GM19193 (cell line): ENCODE data around the gene CAND2.

ENCODE experiments used
- POLR2A ChIP-seq: IDR thresholded peaks from 4 replicates; pipeline ENCODE4 v1.6.1; 2011; ENCODE audit not compliant: insufficient read depth, insufficient read length; ENCODE audit errors: extremely low read depth

The CAND2 gene

DNA sequence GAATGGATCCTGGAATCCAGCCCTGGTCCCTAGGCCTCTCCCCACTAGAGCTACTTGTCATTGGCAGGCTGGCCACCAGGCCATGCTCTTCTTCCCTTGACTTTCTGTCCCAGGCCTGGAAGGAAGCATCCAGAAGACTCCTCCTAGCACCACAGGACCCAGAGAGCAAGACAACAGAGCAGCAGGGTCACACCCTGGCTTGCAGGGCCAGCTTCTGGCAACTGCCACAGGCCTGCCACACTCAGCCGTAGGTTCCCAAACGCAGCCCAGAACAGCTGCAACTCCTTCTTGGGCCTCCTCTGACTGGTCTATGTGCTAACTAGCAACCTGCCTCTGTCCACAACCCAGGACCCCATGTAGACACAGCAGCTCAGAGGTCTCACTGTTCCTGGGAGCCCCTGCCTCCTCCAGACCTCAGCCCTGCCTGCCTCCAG, 81.7 kb downstream of the CAND2 start:
- TF ChIP-seq POLR2A, result no peak

GRCh38 chr3:12879191-12879815, 82.8 kb downstream of the CAND2 start:
- TF ChIP-seq POLR2A, result no peak

DNA sequence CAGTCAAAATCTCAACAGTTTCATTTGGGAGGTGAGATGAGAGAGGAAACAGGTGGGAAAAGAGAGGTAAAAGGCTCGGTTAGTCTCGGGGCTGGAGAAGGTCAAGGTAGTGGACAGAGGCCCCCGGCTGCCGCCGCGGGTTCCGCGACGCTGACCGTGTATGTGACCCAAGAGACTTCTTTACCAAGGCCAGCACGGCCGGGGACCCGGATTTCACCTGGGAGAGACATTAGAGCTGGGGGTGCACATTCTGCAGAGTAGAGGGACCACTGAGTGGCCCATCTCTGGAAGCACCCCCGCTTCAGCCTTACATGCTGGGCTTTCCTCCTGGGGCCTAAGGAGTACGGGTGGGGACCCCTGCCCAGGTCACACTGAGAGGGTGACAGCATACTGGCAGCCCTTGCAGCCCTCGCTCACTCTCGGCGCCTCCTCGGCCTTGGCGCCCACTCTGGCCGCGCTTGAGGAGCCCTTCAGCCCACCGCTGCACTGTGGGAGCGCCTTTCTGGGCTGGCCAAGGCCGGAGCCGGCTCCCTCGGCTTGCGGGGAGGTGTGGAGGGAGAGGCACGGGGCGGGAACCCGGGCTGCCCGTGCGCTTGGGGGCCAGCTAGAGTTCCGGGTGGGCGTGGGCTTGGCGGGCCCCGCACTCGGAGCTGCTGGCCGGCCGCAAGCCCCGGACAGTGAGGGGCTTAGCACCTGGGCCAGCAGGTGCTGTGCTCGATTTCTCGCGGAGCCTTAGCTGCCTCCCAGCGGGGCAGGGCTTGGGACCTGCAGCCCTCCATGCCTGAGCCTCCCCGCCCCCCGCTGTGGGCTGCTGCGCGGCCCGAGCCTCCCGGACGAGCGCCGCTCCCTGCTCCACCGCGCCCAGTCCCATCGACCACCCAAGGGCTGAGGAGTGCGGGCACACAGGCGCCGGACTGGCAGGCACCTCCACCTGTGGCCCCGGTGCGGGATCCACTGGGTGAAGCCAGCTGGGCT, 86.1 kb downstream of the CAND2 start:
- no peak for TF ChIP-seq POLR2A

DNA sequence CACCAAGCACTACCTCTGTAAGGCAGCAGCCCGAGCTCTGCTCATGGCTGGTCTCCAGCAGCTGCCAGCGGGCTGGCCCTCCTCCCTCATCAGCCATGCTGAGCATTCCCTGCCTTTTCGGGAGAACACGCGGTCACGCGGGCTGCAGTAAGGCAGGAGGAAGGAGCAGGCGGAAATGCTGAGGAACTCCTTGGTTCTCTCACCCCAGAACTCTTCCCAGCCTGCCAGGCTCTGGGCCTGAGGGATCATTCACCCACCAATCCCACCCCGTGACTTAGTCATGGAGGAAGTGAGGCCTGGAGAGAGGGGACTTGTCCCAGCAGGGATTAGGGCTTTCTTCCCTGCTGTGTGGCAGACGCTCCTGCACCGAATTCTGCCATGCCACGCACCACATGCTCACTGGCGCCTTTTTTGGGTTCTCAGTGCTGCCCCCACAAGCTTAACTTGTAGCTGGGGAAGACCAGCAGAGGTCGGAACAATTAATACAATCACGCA, 87.8 kb downstream of the CAND2 start:
- TF ChIP-seq POLR2A, result no peak
